Skeletal muscle tissue (tissue), 4 donors: ENCODE measurements around the gene KCNK5. TPM values are rescaled to one million over a fixed set of nuclear protein-coding genes. Genes with fewer than 3 reads are reported as not detected.

ENCODE experiments used
- H3K27ac ChIP-seq: one replicate; pipeline ENCODE4 v1.7.0; 2013; ENCODE audit warnings: mild to moderate bottlenecking, low read depth, low read length, inconsistent platforms
- H3K27me3 ChIP-seq, 3 donors: one replicate each; pipeline ENCODE4 v1.7.0; 2013; ENCODE audit warnings: low read length in 3 of 3; ENCODE audit not compliant: control insufficient read depth in 3 of 3, insufficient read depth in 3 of 3
- H3K36me3 ChIP-seq, 3 donors: one replicate each; pipeline ENCODE4 v1.7.0; 2013; ENCODE audit warnings: low read length in 3 of 3; ENCODE audit not compliant: control insufficient read depth in 3 of 3, insufficient read depth in 3 of 3
- H3K4me1 ChIP-seq, 3 donors: one replicate each; pipeline ENCODE4 v1.7.0; 2013; ENCODE audit warnings: low read length in 3 of 3, mild to moderate bottlenecking in 3 of 3; ENCODE audit not compliant: control insufficient read depth in 3 of 3, insufficient read depth in 3 of 3
- H3K4me3 ChIP-seq, 3 donors: one replicate each; pipeline ENCODE4 v1.7.0; 2013; ENCODE audit warnings: low read length in 3 of 3
- H3K9ac ChIP-seq, 3 donors: one replicate each; pipeline ENCODE4 v1.7.0; 2013; ENCODE audit warnings: low read length in 3 of 3, mild to moderate bottlenecking in 3 of 3, moderate library complexity in 2 of 3, low read depth in 1 of 3
- H3K9me3 ChIP-seq, 3 donors: one replicate each; pipeline ENCODE4 v1.7.0; 2013; ENCODE audit warnings: low read length in 3 of 3; ENCODE audit not compliant: control insufficient read depth in 3 of 3
- total RNA-seq: library from RNA; depleted of rRNA; stranded (reverse); fragments of >200 nt; gene quantifications from one replicate; pipeline ENCODE4 v1.2.3, GENCODE V29; 2014
- donor health status: Osteomylitis.

Gene KCNK5
- total RNA-seq, 1 donor from 2014 or later = 1.6 TPM

DNA sequence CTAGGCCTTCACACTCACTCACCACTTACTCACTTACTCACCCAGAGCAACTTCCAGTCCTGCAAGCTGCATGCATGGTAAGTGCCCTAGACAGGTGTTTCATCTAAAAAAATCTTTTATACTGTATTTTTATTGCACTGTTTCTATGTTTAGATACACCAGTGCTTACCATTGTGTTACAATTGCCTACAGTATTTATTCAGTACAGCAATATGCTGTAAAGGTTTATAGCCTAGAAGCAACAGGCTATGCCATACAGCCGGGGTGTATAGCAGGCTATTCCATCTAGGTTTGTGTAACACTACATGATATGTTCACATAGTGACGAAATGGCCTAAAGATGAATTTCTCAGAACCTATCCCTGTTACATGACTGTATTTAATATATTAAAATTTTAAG lies 37.1 kb upstream of the KCNK5 start:
- Histone ChIP-seq H3K9me3 (no peaks in the 10 kb centered on the region), H3K9ac (no peak overlapping the region), H3K27ac (no peak overlapping the region), H3K4me1 (no peaks in the 10 kb centered on the region), H3K4me3 (no peak overlapping the region), H3K36me3 (no peaks in the 10 kb centered on the region), H3K27me3 (peaks cover 0 to 10% (median 8%) of the 10 kb centered on the region in 3 donors)

DNA sequence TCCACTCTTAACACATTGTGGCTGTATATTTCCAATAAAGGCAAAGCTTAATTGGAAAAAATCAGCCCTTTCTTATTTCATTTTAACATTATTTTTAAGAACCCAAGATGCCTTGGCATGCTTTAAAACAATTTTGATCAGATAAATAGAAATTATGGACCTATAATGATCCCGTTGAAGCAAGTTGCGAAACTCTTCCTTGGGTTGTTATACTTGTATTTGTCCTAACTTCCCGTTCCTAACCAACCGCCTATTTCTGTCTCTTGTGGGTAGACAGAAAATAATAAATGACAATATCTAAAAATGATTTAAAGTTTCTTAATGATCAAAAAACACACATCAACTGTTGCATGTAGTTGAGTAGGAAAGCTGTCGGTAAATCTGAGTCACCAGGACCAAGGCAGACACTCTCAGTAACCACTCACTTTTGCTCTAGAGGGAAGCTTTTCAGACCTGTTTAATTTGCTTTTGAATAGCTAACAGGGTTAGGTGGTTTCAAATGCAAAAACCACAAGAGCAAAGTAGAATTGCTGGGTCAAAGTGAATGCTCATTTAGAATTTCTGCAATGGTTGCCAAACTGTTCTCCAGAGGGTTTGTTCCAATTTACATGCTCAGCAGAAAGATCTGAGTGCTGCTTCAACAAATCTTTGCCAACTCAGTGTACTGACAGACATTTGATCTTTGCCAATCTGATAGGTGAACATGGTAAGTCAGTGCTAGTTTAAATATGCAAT lies 34.2 kb upstream of the KCNK5 start:
- Histone ChIP-seq H3K9ac (no peak overlapping the region), H3K9me3 (no peaks in the 10 kb centered on the region), H3K36me3 (no peaks in the 10 kb centered on the region), H3K4me3 (no peak overlapping the region), H3K27ac (no peak overlapping the region), H3K4me1 (no peaks in the 10 kb centered on the region), H3K27me3 (peaks cover 0 to 22% (median 14%) of the 10 kb centered on the region in 3 donors)

DNA sequence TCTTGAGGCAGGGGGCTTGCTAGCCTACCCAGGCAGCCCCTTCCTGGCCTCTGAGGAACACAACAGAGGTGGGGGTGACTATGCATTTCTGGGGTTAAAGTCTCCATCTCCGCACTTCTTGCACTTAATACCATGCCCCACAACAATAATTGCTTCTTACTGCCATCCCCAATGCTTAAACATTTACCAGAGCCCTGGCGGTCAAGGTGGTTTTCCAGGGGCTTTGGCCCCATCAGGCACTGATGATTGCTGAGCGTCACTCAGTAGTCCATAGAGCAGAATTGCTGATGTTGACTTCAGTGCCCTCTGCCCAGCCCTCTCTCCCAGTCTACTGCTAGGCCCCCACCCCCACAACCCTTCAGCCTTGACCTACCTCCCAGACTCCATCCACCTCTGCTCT lies 32.5 kb upstream of the KCNK5 start:
- no peaks in the 10 kb centered on the region for H3K36me3 ChIP-seq
- no peaks in the 10 kb centered on the region for H3K9me3 ChIP-seq
- no peak overlapping the region for H3K27ac ChIP-seq
- no peaks in the 10 kb centered on the region for H3K4me1 ChIP-seq
- no peak overlapping the region for H3K9ac ChIP-seq
- no peak overlapping the region for H3K4me3 ChIP-seq
- peaks cover 0 to 18% (median 14%) of the 10 kb centered on the region in 3 donors for H3K27me3 ChIP-seq

DNA sequence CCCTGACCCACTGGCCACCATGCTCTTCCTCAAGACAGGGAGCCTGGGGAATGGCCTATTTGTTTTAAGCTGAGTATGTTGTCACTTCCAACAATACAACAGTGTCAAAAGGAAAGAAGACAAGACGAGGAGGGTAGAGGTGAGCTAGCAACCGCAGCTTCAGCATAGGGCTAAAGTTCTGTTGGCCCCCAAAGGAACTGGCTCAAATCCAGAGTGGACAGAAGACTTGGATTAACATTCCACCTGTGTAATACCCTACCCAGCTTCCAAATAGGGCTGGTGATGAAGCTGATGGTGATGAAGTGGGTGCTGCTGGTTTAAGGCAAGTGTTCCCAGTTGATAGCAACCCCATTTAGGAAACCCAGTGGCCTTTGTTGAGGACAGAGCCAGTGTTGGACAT lies 31.7 kb upstream of the KCNK5 start:
- Histone ChIP-seq H3K4me1 (no peaks in the 10 kb centered on the region), H3K36me3 (no peaks in the 10 kb centered on the region), H3K9me3 (no peaks in the 10 kb centered on the region), H3K4me3 (no peak overlapping the region), H3K27me3 (peaks cover 0 to 18% (median 14%) of the 10 kb centered on the region in 3 donors), H3K27ac (no peak overlapping the region), H3K9ac (no peak overlapping the region)

DNA sequence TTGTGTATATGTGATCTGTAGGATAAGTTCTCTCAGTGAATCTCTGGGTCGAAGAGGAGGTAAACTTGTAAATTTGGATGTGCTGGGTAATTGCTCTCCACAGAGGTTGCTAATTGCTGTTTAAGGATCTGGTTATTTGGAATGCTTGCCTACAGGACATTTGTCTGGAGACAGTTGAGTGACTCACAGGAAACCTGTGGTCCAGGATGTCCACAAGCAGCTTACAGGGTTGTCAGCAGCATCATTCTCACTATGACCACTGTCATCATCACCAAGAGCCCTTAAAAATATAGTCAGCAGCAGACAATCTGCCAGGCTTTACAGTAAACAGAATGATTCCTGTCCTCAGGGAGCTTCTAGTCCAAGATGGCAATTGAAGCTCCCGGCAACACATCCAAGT lies 31.2 kb upstream of the KCNK5 start:
- no peak overlapping the region for H3K4me3 ChIP-seq

DNA sequence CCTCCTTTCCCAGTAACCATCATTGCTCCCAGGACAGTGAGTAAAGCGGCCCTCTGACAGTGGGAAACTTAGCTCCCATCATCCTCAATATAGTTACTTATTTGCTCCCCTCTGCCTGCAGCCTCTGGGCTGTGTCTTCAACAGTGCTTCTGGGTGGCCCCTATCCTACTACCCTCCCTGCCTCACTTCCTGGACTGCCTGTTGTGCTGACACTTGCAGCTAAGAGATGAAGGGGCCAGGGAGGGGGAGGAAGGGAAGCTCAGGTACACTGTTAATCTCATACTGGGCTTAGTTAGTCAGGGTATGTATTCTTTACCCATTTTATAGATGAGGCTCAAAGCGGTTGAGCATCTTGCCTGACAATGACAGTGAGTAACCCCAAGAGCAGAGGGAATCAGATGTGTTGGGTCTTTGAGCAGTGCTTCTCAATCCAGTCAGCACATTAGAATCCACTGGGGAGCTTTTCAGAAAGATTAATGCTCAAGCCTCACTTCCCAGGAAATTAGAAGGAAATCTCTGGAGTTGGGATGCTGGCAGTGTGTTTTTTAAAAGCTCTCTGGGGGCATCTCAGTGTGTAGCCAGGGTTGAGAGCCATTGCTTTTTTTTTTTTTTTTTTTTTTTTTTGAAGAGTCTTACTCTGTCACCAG lies 27.1 kb upstream of the KCNK5 start:
- Histone ChIP-seq H3K27ac (no peak overlapping the region), H3K27me3 (peaks cover 0 to 12% (median 6%) of the 10 kb centered on the region in 3 donors), H3K4me3 (no peak overlapping the region), H3K4me1 (no peaks in the 10 kb centered on the region), H3K36me3 (no peaks in the 10 kb centered on the region), H3K9me3 (peaks cover 0 to 2% (median 0%) of the 10 kb centered on the region in 3 donors), H3K9ac (no peak overlapping the region)

More for the DNA sequence above, 31.2 kb upstream of the KCNK5 start:
- H3K9me3 ChIP-seq = no peaks in the 10 kb centered on the region
- no peak overlapping the region for H3K9ac ChIP-seq
- no peaks in the 10 kb centered on the region for H3K4me1 ChIP-seq
- no peaks in the 10 kb centered on the region for H3K36me3 ChIP-seq
- peaks cover 0 to 18% (median 14%) of the 10 kb centered on the region in 3 donors for H3K27me3 ChIP-seq
- H3K27ac ChIP-seq = no peak overlapping the region

DNA sequence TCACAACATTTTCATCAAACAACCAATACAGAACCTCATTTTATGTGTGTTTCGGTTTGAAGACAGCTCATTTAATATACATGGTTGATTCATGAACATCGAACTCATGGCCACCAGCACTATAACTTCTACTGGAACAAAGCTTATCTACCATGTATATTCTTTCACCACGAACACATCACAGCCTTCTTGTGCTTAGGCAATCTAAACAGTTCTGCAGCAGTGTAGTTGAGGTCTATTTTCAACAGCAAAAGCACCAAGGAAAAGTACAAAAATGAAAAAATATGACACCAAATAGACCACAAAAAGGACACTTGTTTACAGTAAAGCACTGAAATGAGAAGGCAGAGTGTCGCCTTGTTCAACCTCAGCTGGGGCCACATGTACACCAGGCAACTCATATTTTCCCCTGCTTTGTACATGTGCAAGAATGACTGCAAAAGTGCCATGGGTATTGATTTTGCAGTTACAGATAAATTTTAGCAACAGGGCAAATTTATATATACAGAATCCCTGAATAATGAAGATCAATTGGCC lies 25.8 kb upstream of the KCNK5 start:
- Histone ChIP-seq H3K9ac (no peak overlapping the region), H3K27ac (no peak overlapping the region), H3K4me1 (no peaks in the 10 kb centered on the region), H3K9me3 (peaks cover 0 to 2% (median 0%) of the 10 kb centered on the region in 3 donors), H3K4me3 (no peak overlapping the region), H3K27me3 (peaks cover 0 to under 1% (median 0%) of the 10 kb centered on the region in 3 donors), H3K36me3 (no peaks in the 10 kb centered on the region)

DNA sequence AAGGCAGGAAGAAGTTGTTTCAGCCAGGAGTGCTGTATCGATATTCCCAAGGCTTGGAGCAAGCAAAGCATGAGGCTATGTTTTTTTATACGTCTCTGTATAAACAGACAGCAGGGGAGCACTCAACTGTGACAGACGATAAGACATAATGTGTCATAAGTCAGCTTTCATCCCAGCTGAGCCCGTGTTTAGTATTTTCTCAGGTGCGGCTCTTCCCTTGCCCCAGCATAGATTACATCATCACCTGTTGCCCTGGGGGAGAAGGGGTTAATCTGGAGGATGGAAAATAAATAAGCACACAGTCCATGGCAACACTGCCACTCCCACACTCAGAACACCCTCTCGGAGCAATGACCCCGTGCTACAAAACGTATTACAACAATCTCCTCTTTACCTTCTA lies 22.1 kb upstream of the KCNK5 start:
- no peak overlapping the region for H3K9ac ChIP-seq
- H3K36me3 ChIP-seq = no peaks in the 10 kb centered on the region
- H3K27me3 ChIP-seq = no peaks in the 10 kb centered on the region
- H3K4me3 ChIP-seq = no peak overlapping the region
- H3K27ac ChIP-seq = no peak overlapping the region
- peaks cover 0 to 2% (median 0%) of the 10 kb centered on the region in 3 donors for H3K9me3 ChIP-seq
- no peaks in the 10 kb centered on the region for H3K4me1 ChIP-seq

DNA sequence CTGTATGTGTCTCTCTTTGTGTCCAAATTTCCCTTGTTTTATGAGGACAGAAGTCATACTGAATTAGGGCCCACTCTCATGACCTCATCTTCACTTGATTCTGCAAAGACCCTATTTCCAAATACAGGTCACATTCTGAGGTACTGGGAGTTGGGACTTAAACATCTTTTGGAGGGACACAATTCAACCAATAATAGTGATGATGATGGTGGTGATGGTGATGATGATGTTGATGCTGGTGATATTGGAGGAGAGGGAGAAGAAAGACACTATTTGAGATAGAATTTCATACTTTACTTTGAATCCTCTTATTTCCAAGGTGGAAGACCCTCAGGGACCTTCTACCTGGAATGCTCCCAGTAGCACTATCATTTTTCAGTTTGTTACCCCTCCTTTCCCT lies 21.2 kb upstream of the KCNK5 start:
- no peak overlapping the region for H3K4me3 ChIP-seq
- H3K4me1 ChIP-seq = no peaks in the 10 kb centered on the region
- H3K9me3 ChIP-seq = peaks cover 0 to 2% (median 0%) of the 10 kb centered on the region in 3 donors
- H3K36me3 ChIP-seq = no peaks in the 10 kb centered on the region
- no peaks in the 10 kb centered on the region for H3K27me3 ChIP-seq
- no peak overlapping the region for H3K27ac ChIP-seq
- no peak overlapping the region for H3K9ac ChIP-seq

DNA sequence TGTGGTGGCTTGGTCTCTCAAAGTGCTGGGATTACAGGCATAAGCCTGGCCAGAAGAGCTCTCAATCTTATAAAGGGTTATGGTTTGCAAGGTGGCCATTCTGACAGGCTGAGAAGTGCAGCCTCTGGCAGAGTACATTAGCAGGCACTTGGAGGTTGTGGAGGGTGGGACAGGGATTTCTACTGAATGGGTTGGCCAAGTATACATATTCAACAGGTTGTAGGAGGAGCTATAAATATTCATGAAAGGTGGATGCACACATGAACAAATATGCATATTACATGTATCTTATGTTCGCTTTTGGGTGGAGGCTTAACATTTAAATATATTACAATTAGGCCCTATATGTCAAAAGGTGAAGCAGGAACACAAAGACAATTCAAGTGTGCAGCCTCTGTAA lies 20.0 kb upstream of the KCNK5 start:
- Histone ChIP-seq H3K36me3 (no peaks in the 10 kb centered on the region), H3K4me1 (no peaks in the 10 kb centered on the region), H3K9me3 (no peaks in the 10 kb centered on the region), H3K27me3 (no peaks in the 10 kb centered on the region), H3K4me3 (no peak overlapping the region), H3K27ac (no peak overlapping the region), H3K9ac (no peak overlapping the region)
